Neural crest cell (in vitro differentiated cells): ENCODE results near the gene PLEKHH3. TPM values are rescaled to one million over a fixed set of nuclear protein-coding genes. Genes with fewer than 3 reads are reported as not detected.
A peak's percentile ranks its signal among the peaks of the same experiment; 100 is the strongest.

Source experiments
- DNase-seq: peaks from one replicate; pipeline ENCODE4 v3.0.0; 2021; ENCODE audit warnings: low read depth, mixed read lengths, low spot score
- H3K27ac Mint-ChIP-seq: one replicate; pipeline ENCODE4 v1.8.0; 2021; ENCODE audit warnings: mild to moderate bottlenecking, mixed read lengths; ENCODE audit not compliant: unreplicated experiment
- H3K27me3 Mint-ChIP-seq: 2 replicates; pipeline ENCODE4 v1.8.0; 2021; ENCODE audit warnings: low read depth, mild to moderate bottlenecking, mixed read lengths
- H3K36me3 Mint-ChIP-seq: 2 replicates; pipeline ENCODE4 v1.8.0; 2021; ENCODE audit warnings: low read depth, mild to moderate bottlenecking, mixed read lengths
- H3K4me1 Mint-ChIP-seq: 2 replicates; pipeline ENCODE4 v1.8.0; 2021; ENCODE audit warnings: mixed read lengths
- H3K4me3 Mint-ChIP-seq: one replicate; pipeline ENCODE4 v1.8.0; 2021; ENCODE audit warnings: mild to moderate bottlenecking, mixed read lengths
- H3K9me3 Mint-ChIP-seq: 2 replicates; pipeline ENCODE4 v1.8.0; 2021; ENCODE audit warnings: mixed read lengths
- CTCF ChIP-seq: fragments of 200-600 bp; sonication (generic); conservative IDR thresholded peaks from 2 replicates; pipeline ENCODE4 v1.5.0; 2021; ENCODE audit warnings: antibody characterized with exemption, mild to moderate bottlenecking
- total RNA-seq: library from RNA; stranded (reverse); gene quantifications from 2 replicates; pipeline ENCODE4 v1.2.1, GENCODE V29; 2021

Gene PLEKHH3
- total RNA-seq, 1 donor from 2014 or later, result 20.8 TPM

GRCh38 chr17:42673885-42674754 is 2.7 kb downstream of the PLEKHH3 start:
- DNase-seq, result no peak
- Mint-ChIP-seq H3K4me1 (peaks cover 35% of the 10 kb centered on the region), H3K27ac (no peak overlapping the region), H3K4me3 (peak overlapping the region; percentile 85), H3K36me3 (peaks cover 7% of the 10 kb centered on the region), H3K9me3 (no peaks in the 10 kb centered on the region), H3K27me3 (peaks cover 22% of the 10 kb centered on the region)
- peak; percentile 54 for TF ChIP-seq CTCF

- H3K4me3 Mint-ChIP-seq, result peak overlapping the region; percentile 72
- TF ChIP-seq CTCF, result no peak
- H3K27me3 Mint-ChIP-seq, result peaks cover 22% of the 10 kb centered on the region
- DNase-seq, result no peak
- H3K9me3 Mint-ChIP-seq, result no peaks in the 10 kb centered on the region
- peaks cover 31% of the 10 kb centered on the region for H3K4me1 Mint-ChIP-seq
- H3K27ac Mint-ChIP-seq, result no peak overlapping the region
- peaks cover 9% of the 10 kb centered on the region for H3K36me3 Mint-ChIP-seq
Observed at GRCh38 chr17:42673266-42673884, 3.4 kb downstream of the PLEKHH3 start.

- H3K4me3 Mint-ChIP-seq, result peak overlapping the region; percentile 64
- H3K4me1 Mint-ChIP-seq, result peaks cover 20% of the 10 kb centered on the region
- no peak for TF ChIP-seq CTCF
- peaks cover 10% of the 10 kb centered on the region for H3K36me3 Mint-ChIP-seq
- H3K27ac Mint-ChIP-seq, result no peak overlapping the region
- no peak for DNase-seq
- H3K27me3 Mint-ChIP-seq, result peaks cover 22% of the 10 kb centered on the region
- no peaks in the 10 kb centered on the region for H3K9me3 Mint-ChIP-seq
Observed at GRCh38 chr17:42672038-42672437, 4.8 kb downstream of the PLEKHH3 start.

GRCh38 chr17:42670789-42671657 is 5.8 kb downstream of the PLEKHH3 start:
- Mint-ChIP-seq H3K9me3 (no peaks in the 10 kb centered on the region), H3K4me1 (peaks cover 18% of the 10 kb centered on the region), H3K4me3 (peak overlapping the region; percentile 80), H3K27ac (no peak overlapping the region), H3K27me3 (peaks cover 20% of the 10 kb centered on the region), H3K36me3 (peaks cover 17% of the 10 kb centered on the region)
- TF ChIP-seq CTCF, result no peak
- no peak for DNase-seq
